Peyer's patch (tissue), 4 donors: ENCODE data around the gene SRBD1. TPM values are rescaled to one million over a fixed set of nuclear protein-coding genes. Genes with fewer than 3 reads are reported as not detected.

Experiments used
- DNase-seq, 3 donors: peaks; one replicate each; pipeline ENCODE4 v3.0.0-alpha.2; 2017 to 2019
- H3K27ac ChIP-seq, 4 donors: fragments of 200-600 bp; sonication (generic); one replicate each; pipeline ENCODE4 v1.5.1; 2016 to 2019
- H3K27me3 ChIP-seq, 2 donors: fragments of 200-600 bp; sonication (generic); one replicate each; pipeline ENCODE4 v1.5.1; 2019
- H3K36me3 ChIP-seq, 3 donors: fragments of 200-600 bp; sonication (generic); one replicate each; pipeline ENCODE4 v1.5.1; 2016 to 2019
- H3K4me1 ChIP-seq, 4 donors: fragments of 200-600 bp; sonication (generic); one replicate each; pipeline ENCODE4 v1.5.1; 2016 to 2019
- H3K4me3 ChIP-seq, 4 donors: fragments of 200-600 bp; sonication (generic); 1 replicate in 3 of 4; 2 replicates in 1 of 4; pipeline ENCODE4 v1.5.1; 2016 to 2019; ENCODE audit warnings: mild to moderate bottlenecking in 1 of 4
- H3K9me3 ChIP-seq, 4 donors: fragments of 200-600 bp; sonication (generic); one replicate each; pipeline ENCODE4 v1.5.1; 2016 to 2019; ENCODE audit warnings: mild to moderate bottlenecking in 1 of 4
- POLR2A ChIP-seq, 2 donors: fragments of 450-650 bp; IDR thresholded peaks; one replicate each; pipeline ENCODE4 v1.5.1; 2017; ENCODE audit warnings: antibody characterized with exemption in 2 of 2, mild to moderate bottlenecking in 2 of 2, moderate library complexity in 2 of 2
- total RNA-seq, 4 donors: library from RNA; depleted of rRNA; stranded (reverse); fragments of >200 nt; gene quantifications; one replicate each; pipeline ENCODE4 v1.1.0, GENCODE V29; 2016
- TF ChIP-seq, protein P1 (sequence below), 6 experiments: fragments of 450-650 bp in 4 of 6; fragments of 200-600 bp in 2 of 6; sonication (generic) in 1 of 6; IDR thresholded peaks; one replicate each; pipeline ENCODE4 v1.5.1; 2017 to 2019; ENCODE audit warnings: antibody characterized with exemption in 6 of 6, mild to moderate bottlenecking in 3 of 6, moderate library complexity in 1 of 6

Gene SRBD1
- total RNA-seq, 4 donors from 2014 or later, result 14.9 to 32.2 (median 22.5) TPM

DNA sequence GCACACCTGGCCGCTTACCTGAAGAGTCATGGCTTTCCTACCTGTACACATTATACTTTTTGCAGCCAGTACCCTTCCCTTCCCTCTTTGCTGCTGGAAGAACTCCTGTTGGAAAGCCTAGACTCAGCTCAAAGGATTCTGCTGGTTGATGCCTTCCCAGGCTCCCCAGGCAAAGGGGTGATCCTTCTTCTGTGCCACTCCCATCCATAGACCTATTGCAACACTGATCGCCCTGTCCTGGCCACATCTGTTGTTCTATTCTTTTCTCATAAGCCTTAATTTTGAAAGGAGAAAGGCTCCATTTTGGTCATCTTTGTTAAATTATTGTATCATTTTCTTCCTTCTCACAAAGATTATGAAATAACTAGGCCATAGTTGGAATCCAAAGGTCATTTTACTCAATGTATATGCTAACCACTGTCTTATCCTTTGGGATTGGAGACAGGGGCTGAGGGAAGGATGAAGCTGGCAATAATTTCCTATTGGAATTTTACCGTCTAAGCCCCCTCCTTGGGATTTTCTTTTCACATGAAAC, 37.0 kb upstream of the SRBD1 start:
- Histone ChIP-seq H3K9me3 (no peaks in the 10 kb centered on the region), H3K27ac (peak overlapping the region in 1 of 4 donors; percentile 15), H3K4me1 (peaks cover 0 to 38% (median 6%) of the 10 kb centered on the region in 4 donors), H3K27me3 (no peaks in the 10 kb centered on the region), H3K36me3 (no peaks in the 10 kb centered on the region), H3K4me3 (no peak overlapping the region)
- DNase-seq, result no peak
- TF ChIP-seq, protein P1, sequence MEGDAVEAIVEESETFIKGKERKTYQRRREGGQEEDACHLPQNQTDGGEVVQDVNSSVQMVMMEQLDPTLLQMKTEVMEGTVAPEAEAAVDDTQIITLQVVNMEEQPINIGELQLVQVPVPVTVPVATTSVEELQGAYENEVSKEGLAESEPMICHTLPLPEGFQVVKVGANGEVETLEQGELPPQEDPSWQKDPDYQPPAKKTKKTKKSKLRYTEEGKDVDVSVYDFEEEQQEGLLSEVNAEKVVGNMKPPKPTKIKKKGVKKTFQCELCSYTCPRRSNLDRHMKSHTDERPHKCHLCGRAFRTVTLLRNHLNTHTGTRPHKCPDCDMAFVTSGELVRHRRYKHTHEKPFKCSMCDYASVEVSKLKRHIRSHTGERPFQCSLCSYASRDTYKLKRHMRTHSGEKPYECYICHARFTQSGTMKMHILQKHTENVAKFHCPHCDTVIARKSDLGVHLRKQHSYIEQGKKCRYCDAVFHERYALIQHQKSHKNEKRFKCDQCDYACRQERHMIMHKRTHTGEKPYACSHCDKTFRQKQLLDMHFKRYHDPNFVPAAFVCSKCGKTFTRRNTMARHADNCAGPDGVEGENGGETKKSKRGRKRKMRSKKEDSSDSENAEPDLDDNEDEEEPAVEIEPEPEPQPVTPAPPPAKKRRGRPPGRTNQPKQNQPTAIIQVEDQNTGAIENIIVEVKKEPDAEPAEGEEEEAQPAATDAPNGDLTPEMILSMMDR (IDR thresholded peaks at IDR 0.05), result no peak
- no peak for TF ChIP-seq POLR2A (IDR thresholded peaks at IDR 0.05)

DNA sequence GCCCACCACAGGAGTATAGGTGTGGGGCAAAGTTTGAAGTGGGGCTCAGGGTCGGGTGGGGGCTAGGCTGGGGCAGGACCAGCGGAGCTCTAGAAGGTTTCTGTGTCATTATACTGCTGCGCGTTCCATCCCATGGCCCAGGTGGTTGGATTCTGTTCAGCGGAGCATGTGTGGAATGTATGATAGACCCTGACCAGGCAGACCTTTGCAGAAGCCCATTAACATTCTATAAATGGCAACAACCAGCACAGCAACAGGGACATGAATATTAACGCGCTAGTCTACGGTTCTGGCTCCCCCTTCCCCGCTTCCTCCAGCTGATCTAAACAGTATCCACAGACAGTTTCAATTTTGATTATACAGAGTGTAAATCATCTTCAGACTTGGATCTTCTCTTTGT, 36.3 kb upstream of the SRBD1 start:
- Histone ChIP-seq H3K27me3 (no peaks in the 10 kb centered on the region), H3K9me3 (no peaks in the 10 kb centered on the region), H3K4me3 (no peak overlapping the region), H3K27ac (no peak overlapping the region), H3K4me1 (peaks cover 0 to 34% (median 7%) of the 10 kb centered on the region in 4 donors), H3K36me3 (no peaks in the 10 kb centered on the region)
- no peak for DNase-seq
- TF ChIP-seq, protein P1 (IDR thresholded peaks at IDR 0.05), result no peak
- TF ChIP-seq POLR2A (IDR thresholded peaks at IDR 0.05), result no peak

- Histone ChIP-seq H3K36me3 (no peaks in the 10 kb centered on the region), H3K27ac (no peak overlapping the region), H3K4me1 (peaks cover 0 to 34% (median 7%) of the 10 kb centered on the region in 4 donors), H3K4me3 (no peak overlapping the region), H3K27me3 (no peaks in the 10 kb centered on the region), H3K9me3 (no peaks in the 10 kb centered on the region)
- TF ChIP-seq, protein P1 (IDR thresholded peaks at IDR 0.05), result no peak
- TF ChIP-seq POLR2A (IDR thresholded peaks at IDR 0.05), result no peak
- no peak for DNase-seq
These were observed 35.2 kb upstream of the SRBD1 start for GRCh38 chr2:45646289-45646688.

- H3K4me1 ChIP-seq, result peaks cover 0 to 27% (median 7%) of the 10 kb centered on the region in 4 donors
- no peak overlapping the region for H3K27ac ChIP-seq
- TF ChIP-seq, protein P1 (IDR thresholded peaks at IDR 0.05), result peak; percentile 98 to 99 (median 98)
- peak in 1 of 2 donors; percentile 21 for TF ChIP-seq POLR2A (IDR thresholded peaks at IDR 0.05)
- DNase-seq, result peak; percentile 51 to 86 (median 78)
- H3K36me3 ChIP-seq, result no peaks in the 10 kb centered on the region
- peak overlapping the region; percentile 33 to 67 (median 50) for H3K4me3 ChIP-seq
- H3K27me3 ChIP-seq, result no peaks in the 10 kb centered on the region
- no peaks in the 10 kb centered on the region for H3K9me3 ChIP-seq
These were observed 32.8 kb upstream of the SRBD1 start for GRCh38 chr2:45643543-45644542.

DNA sequence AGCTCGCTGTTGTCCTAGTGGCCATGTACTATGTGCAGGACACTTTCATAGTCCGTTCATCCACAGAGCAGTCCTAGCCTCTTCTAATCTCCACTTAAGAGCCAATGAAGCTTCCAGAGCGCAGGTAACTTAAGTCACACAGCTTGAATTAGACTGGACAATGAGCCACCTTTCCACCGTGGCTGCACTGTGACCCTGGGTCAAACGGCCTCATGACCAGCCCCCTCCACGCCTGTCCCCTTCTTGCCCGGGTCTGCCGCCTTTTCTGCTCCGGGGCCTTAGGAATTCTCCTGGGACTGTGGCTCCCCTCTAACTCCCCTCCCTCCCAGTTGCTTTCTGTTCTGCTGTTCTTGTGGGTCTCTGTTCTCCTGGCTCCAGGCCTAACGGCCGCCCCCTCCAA, 32.0 kb upstream of the SRBD1 start:
- Histone ChIP-seq H3K36me3 (no peaks in the 10 kb centered on the region), H3K9me3 (no peaks in the 10 kb centered on the region), H3K27me3 (no peaks in the 10 kb centered on the region), H3K4me3 (peak overlapping the region; percentile 33 to 67 (median 50)), H3K27ac (no peak overlapping the region), H3K4me1 (peaks cover 0 to 19% (median 7%) of the 10 kb centered on the region in 4 donors)
- DNase-seq, result peak in 1 of 3 donors; percentile 52
- no peak for TF ChIP-seq POLR2A (IDR thresholded peaks at IDR 0.05)
- TF ChIP-seq, protein P1 (IDR thresholded peaks at IDR 0.05), result no peak
